Head of caudate nucleus (tissue), 42 donors: ENCODE measurements around the gene IQSEC3.

ENCODE experiments used
- DNase-seq, 42 donors: peaks; one replicate each; pipeline versions ENCODE4 v3.0.0 to v3.0.0-alpha.2; 2020 to 2021; ENCODE audit warnings: mixed read lengths in 7 of 42
- intact Hi-C: fragments of 100-400 bp; cut with DNase I; formaldehyde crosslinking; loops from one replicate; pipeline ENCODE4 v1.15.0; 2022

IQSEC3 gene

DNA sequence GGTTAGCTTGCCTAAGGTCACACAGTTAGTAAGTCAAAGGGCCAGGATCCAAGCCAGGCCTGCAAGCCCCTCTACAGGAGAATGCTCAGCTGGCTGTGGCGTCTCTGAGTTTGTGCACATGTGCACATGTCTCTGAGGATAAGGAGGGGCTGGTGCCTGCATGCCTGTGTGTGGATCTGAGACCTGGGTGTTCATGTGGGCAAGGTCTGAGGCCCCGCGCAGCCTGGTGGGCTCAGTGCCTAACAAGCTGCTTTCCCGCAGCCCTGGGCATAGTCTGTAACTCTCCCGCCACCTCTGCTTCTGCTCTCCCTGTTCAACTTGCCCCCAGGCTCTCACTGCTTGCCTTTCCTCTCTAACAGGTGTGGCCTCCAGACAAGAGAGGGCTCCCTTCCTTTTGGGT is 151.7 kb downstream of the IQSEC3 start:
- intact Hi-C loops: no loop called here
- no peak for DNase-seq

DNA sequence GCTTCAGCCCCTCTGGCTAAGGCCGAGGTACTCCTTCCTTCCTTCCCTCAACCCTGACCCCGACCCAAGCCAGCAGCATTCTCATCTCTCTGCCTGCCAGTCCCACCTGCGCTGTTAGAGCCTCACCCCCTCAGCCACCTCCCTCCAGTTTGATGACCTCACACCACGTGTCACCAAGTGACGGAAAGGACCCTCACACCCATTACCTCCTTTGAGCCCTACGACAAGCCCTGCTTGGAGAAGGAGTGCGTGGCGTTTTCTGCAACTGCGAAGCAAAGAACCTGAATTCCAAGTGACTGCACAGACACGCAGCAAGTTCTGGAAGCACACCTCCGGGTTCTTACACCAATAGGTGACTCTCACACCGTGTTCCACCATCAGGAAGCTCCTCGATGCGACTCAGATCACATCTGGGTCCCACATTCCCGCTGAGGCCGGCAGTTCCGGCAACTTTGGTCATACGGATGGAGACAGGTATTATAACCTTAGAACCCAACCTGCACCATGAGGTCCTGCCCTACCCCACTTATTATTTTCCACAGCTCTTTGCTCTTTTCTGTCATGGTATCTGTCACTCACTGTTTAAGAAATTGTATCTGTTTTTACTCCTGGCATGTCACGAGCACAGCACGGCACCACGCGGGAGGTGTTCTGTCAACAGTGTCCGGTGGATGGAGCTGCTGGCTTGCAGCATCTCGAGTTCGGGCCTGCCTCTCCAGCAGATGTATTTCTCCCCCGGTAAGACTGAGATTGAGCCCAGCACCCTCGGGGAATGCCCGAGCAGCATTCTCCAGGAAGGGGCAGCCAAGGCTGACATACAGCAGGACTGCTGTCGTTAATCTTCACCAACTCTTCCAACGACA is 152.4 kb downstream of the IQSEC3 start:
- no peak for DNase-seq
- intact Hi-C loops: no loop called here

DNA sequence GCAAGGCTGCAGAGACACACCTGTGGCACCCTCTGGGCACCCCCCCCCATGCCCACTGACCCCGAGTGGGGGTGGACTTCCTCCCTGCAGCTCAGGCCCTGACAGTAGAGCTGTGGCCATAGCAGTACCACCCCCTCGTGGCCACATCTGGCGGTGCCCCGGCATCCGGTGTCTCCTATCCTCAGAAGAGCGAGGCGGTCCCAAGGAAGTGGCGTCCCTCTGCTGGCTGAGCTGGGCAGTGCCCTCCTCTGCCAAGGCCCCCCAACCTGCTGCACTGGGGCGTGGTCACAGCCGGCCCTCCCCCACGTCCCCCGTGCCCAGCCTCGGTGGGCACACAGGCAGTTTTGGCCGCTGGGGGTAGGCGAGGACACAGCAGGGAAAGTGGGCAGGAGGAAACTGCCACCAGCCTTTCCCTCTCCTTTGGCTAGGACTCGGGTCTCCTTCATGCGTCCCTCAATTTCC is 153.4 kb downstream of the IQSEC3 start:
- DNase-seq: peak; percentile 51 to 94 (median 82)
- intact Hi-C loops: no loop called here

DNA sequence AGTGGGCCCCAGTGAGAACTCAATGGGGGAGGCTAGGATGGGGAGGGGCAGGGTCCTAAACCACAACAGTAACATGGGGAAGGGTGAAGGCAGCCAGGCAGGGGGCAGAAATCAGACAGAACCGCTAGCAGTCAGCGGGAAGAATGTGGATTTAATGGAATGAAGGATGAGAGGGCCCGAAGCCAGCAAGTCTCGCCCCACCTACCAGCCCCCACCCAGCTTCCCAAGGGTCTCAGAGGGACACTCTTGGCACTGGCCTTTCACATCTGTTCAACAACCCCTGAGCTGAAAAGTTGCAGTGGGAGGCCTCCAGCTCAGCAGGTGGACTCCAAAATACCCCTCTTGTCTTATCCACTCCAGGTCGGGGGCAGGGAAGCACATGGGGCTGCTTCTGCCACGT is 153.9 kb downstream of the IQSEC3 start:
- DNase-seq: no peak
- intact Hi-C loops: no loop called here

DNA sequence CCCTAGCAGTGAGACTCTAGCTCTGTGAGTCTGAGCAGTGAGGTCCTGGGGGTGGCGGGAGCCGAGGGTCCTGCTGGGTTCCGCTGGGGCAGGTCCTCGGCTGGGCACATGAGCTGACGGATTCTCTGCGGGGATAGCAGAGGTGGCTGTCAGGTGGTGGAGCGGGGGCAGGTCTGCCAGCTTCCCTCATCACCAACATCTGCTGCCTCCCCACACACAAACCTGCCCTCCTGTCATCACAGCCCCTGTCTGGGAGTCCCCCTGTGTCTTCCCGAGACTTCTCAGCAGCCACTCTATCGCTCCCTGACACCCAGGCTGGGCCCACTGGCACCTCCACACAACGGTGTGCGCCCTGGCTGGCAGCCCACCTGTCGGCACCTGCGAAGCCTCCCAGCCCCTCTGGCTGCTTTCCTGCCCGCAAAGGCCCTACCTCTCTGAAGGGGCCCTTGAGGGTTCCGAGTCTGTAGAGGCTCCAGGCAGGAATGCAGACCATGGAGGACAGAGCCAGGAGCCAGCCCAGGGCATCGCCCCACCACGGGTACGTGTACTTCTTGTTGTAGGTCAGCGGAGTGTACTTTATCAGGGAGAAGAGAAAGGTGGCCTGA is 154.5 kb downstream of the IQSEC3 start:
- DNase-seq: no peak
- intact Hi-C loops: no loop called here

DNA sequence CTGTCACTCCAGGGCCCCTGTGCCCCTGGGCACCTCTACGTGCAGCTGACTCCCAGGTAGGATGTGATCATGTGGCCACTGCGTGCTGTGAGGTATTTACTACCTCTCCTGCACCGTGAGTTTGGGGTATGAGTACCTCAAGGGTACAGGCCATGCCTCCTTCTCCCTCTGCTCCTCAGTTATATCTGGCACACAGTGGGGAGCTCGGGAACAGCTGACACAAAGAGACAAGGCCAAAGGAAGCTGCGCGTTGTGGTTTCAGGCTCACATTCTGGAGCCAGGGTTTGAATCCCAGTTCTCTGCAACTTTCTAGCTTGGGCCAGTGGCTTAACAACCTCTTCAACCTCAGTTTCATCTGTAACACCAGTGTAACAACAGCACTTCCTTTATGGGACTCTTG is 155.2 kb downstream of the IQSEC3 start:
- no peak for DNase-seq
- intact Hi-C loops: no loop called here

DNA sequence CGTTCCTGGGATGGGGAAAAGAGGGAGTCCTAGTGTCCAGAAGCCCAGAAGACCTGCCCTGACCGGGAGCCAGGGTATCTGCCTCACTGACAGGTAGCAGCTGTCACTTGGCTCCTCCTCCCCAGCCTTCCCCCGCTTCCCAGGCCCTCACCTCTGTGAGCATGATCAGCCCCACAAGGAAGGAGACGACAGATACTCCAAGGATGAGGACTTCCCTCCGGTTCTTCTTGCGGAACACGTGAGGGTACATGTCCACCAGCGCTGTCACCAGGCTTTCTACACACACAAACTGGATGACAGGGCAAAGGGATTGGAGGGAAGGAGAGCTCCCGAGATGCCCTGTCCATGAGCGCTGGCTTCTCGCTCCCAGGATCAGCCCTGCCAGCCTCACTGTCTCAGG is 157.3 kb downstream of the IQSEC3 start:
- DNase-seq: no peak
- intact Hi-C loops: no loop called here

DNA sequence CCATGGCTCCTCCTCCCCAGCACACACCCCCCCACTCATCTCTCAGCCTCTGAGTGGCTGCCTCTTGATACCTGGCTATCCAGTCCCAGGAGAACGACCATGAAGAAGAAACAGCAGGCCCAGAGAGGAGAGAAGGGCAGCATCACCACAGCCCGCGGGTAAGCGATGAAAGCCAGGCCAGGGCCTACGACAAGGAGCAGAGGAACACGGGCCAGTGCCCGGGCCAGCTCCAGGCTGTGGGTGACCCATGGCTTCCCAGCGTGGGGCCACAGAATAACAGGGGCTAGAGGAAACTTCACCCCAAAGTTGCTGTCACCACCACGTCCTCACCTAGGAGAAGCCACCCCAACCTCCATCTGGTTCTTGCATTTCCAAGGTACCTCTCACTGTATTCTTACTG is 157.8 kb downstream of the IQSEC3 start:
- DNase-seq: no peak
- intact Hi-C loops: no loop called here

DNA sequence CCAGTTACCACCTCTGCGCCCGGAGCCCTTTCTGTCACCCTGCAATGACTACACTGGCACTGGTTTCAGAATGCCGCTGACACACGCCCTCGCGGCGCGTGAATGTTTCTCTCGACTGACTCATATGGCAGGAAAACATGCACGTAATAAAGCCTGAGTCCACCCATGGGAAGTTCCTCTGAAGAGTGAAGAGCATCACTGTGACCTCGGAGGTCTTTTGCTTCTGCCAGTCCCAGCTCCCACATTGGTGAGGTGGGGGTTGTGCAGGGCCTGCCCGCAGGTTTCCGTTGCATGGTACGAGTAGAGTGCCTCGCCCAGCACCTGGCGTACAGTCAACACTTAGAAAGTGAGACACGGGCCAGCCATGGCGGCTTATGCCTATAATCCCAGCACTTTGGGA is 158.4 kb downstream of the IQSEC3 start:
- intact Hi-C loops: no loop called here
- peak in 2 of 42 donors; percentile 10 to 17 for DNase-seq

DNA sequence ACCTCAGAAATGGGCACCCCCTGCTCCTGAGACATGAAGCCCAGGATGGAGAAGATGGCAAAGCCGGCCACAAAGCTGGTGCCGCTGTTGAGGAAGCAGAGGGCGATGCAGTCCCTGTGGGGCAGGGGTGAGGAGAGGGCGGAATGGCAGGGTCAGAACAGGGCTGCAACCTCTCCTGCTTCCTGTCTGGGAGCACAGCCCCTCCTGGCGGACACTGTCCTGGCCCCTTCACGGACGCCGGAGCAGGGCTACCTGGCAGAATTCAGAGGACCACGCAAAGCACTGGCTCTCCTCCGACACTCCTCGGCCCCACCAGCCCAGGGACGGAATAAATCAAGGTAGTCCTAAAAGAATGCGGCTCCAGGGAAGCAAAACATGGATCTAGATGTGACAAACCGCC is 159.8 kb downstream of the IQSEC3 start:
- intact Hi-C loops: no loop called here
- peak in 3 of 42 donors; percentile 3 to 31 (median 14) for DNase-seq

DNA sequence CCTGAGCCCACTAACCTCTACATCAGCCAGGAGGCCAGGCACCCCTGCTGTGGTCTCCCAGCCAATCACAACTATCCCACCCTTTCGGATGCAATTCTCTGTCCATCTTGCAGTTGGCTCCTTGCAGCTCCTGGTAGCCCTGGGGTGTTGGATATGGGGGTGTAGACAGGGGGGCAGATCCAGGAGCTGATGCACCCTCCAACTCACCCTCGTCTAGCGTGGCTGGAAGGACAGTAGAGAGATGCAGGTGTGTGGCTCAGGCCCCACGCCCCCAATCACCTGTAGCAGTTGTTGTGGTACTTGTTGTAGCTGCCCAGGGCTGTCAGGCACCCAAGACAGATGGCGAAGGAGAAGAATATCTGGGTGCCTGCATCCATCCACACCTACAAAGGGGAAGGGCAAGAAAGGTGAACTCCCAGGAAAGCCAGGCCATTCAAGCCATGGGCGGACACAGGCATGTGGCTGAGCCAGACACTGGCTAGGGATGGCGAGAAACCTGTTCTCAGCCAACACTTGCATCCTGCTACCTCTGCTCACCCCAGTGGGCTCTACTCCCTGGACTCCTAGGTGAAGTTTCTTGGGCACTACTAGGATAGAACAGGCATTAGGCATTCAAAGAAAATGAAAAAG is 160.8 kb downstream of the IQSEC3 start:
- DNase-seq: peak in 3 of 42 donors; percentile 5 to 34 (median 14)
- intact Hi-C loops: no loop called here
